GM12878 (cell line): ENCODE measurements around the gene HIVEP1. TPM values are rescaled to one million over a fixed set of nuclear protein-coding genes. Genes with fewer than 3 reads are reported as not detected.
A peak's percentile ranks its signal among the peaks of the same experiment; 100 is the strongest.

Experiments used
- ATAC-seq: fragments of 200-7000 bp; cut with Tn5 transposase; 3 replicates; pipeline ENCODE4 v1.9.1; 2020; ENCODE audit warnings: mild to moderate bottlenecking, moderate library complexity
- BruUV-seq: library from RNA; stranded (reverse); fragments of 400-500 nt; replicated peaks from 2 replicates; lab custom pipeline; 2021; lab: Mats Ljungman, UMichigan
- CTCF ChIA-PET: fragments of 300-600 bp; sonication (Branson Sonifier 250); formaldehyde crosslinking; extraction: SDS; loops from one replicate; lab custom pipeline; 2021; ENCODE audit warnings: inconsistent platforms; lab: Yijun Ruan, JAX
- POLR2A ChIA-PET: fragments of 350-600 bp; formaldehyde crosslinking; extraction: SDS; loops from one replicate; lab custom pipeline; 2021; ENCODE audit warnings: inconsistent platforms; lab: Charles Lee
- RAD21 ChIA-PET: fragments of 300-600 bp; sonication (Branson Sonifier 250); formaldehyde crosslinking; loops from one replicate; lab custom pipeline; 2023; ENCODE audit warnings: antibody characterized with exemption; ENCODE audit not compliant: unreplicated experiment; lab: Charles Lee
- SMC1A ChIA-PET: fragments of 300-600 bp; sonication (Branson Sonifier 250); formaldehyde crosslinking; loops from one replicate; lab custom pipeline; 2023; ENCODE audit not compliant: unreplicated experiment, uncharacterized antibody; lab: Charles Lee
- DNase-seq: peaks from one replicate; pipeline ENCODE4 v3.0.0-alpha.2; 2011; ENCODE audit warnings: low read depth, low spot score
- FAIRE-seq: peaks from 3 replicates; lab custom pipeline; 2011; peaks lifted over from hg19 to GRCh38; lab: Jason Lieb, UNC
- H2AFZ ChIP-seq: 2 replicates; pipeline ENCODE4 v1.6.0; 2011; ENCODE audit warnings: low read depth, low read length, control low read depth; ENCODE audit not compliant: control insufficient read depth
- H3K27ac ChIP-seq: 2 replicates; pipeline ENCODE4 v1.5.1; 2011; ENCODE audit warnings: control low read depth; ENCODE audit not compliant: control insufficient read depth, insufficient read depth
- H3K27me3 ChIP-seq, 2 experiments: replicated peaks in 1 of 2; 2 replicates each; pipeline versions ENCODE4 v1.6.0 to v1.6.1; 2011; ENCODE audit warnings: low read length in 1 of 2; ENCODE audit not compliant: control insufficient read depth in 2 of 2, insufficient read depth in 2 of 2
- H3K36me3 ChIP-seq, 2 experiments: 2 replicates each; pipeline ENCODE4 v1.5.1; 2011; ENCODE audit warnings: low read length in 1 of 2; ENCODE audit not compliant: control insufficient read depth in 2 of 2, insufficient read depth in 2 of 2
- H3K4me1 ChIP-seq: 2 replicates; pipeline ENCODE4 v1.6.1; 2011; ENCODE audit warnings: mild to moderate bottlenecking, low read length, moderate library complexity, mixed read lengths; ENCODE audit not compliant: control insufficient read depth, insufficient read depth
- H3K4me2 ChIP-seq: 2 replicates; pipeline ENCODE4 v1.6.0; 2011; ENCODE audit warnings: control low read depth; ENCODE audit not compliant: control insufficient read depth, insufficient read depth
- H3K4me3 ChIP-seq: fragments of 200-600 bp; sonication (generic); 2 replicates; pipeline ENCODE4 v1.5.1; 2016
- H3K79me2 ChIP-seq: 2 replicates; pipeline ENCODE4 v1.6.0; 2011; ENCODE audit warnings: low read length; ENCODE audit not compliant: control insufficient read depth, insufficient read depth
- H3K9ac ChIP-seq: 2 replicates; pipeline ENCODE4 v1.8.0; 2011; ENCODE audit warnings: low read length, control low read depth, mixed read lengths; ENCODE audit not compliant: control insufficient read depth, insufficient read depth
- H3K9me3 ChIP-seq: replicated peaks from 3 replicates; pipeline ENCODE4 v1.5.1; 2011; ENCODE audit warnings: mild to moderate bottlenecking, low read length; ENCODE audit not compliant: control insufficient read depth, insufficient read depth
- H4K20me1 ChIP-seq: 2 replicates; pipeline ENCODE4 v1.6.0; 2011; ENCODE audit not compliant: control insufficient read depth, insufficient read depth
- CBX3 ChIP-seq: fragments of 200-600 bp; sonication (generic); IDR thresholded peaks from 2 replicates; pipeline ENCODE4 v1.6.1; 2016; ENCODE audit warnings: low read depth, borderline replicate concordance
- CUX1 ChIP-seq: IDR thresholded peaks from 2 replicates; pipeline ENCODE4 v1.6.1; 2012; ENCODE audit warnings: improper control_type of control experiment, low read depth, low read length; ENCODE audit not compliant: insufficient replicate concordance
- HSF1 ChIP-seq: fragments of 150-350 bp; IDR thresholded peaks from 2 replicates; pipeline ENCODE4 v1.6.1; 2014; ENCODE audit warnings: mild to moderate bottlenecking, low read depth, low read length
- JUND ChIP-seq: IDR thresholded peaks from 2 replicates; pipeline ENCODE4 v1.6.1; 2012; ENCODE audit warnings: low read depth, mild to moderate bottlenecking, low read length, improper control_type of control experiment, moderate library complexity
- KAT2A ChIP-seq: conservative IDR thresholded peaks from 2 replicates; pipeline ENCODE4 v1.6.1; 2011; ENCODE audit warnings: low read depth, low read length; ENCODE audit not compliant: control insufficient read depth
- NFYA ChIP-seq: IDR thresholded peaks from 2 replicates; pipeline ENCODE4 v1.6.1; 2011; ENCODE audit warnings: low read depth, mild to moderate bottlenecking, low read length, improper control_type of control experiment, borderline replicate concordance
- NR2C2 ChIP-seq: IDR thresholded peaks from 2 replicates; pipeline ENCODE4 v1.6.1; 2011; ENCODE audit warnings: borderline replicate concordance, low read depth; ENCODE audit not compliant: control insufficient read depth, insufficient read length
- SIN3A ChIP-seq: IDR thresholded peaks from 2 replicates; pipeline ENCODE4 v1.6.1; 2012; ENCODE audit warnings: low read depth, low read length, improper control_type of control experiment
- WGBS: methylation state at CpG from one replicate; pipeline ENCODE4 v1.1.6; 2016; ENCODE audit warnings: low lambda C conversion rate; ENCODE audit not compliant: insufficient replicate concordance, insufficient coverage; ENCODE audit errors: missing lambda C conversion rate; 5-methylcytosine and 5-hydroxymethylcytosine counted together
- in situ Hi-C: fragments of 300-500 bp; cut with MboI; formaldehyde crosslinking; loops from 9 replicates; pipeline ENCODE4 v1.14.3; 2018; ENCODE audit warnings: mixed read lengths
- intact Hi-C: fragments of 100-400 bp; cut with micrococcal nuclease; formaldehyde crosslinking; loops from one replicate; pipeline ENCODE4 v1.14.2; 2022; ENCODE audit not compliant: unreplicated experiment
- polyA plus RNA-seq, 11 experiments: library from polyadenylated mRNA; depleted of rRNA in 4 of 11; unstranded in 6 of 11; stranded (reverse) in 5 of 11; fragments of >200 nt; fragmentation: Nextera tagmentation in 4 of 11; fragmentation: Illumina TruSeq in 1 of 11; extraction: Ambion mirVana in 4 of 11; extraction: Trizol in 1 of 11; gene quantifications; 1 replicate in 1 of 11; 2 replicates in 10 of 11; pipeline versions ENCODE4 v1.2.1 to v1.2.3, GENCODE V29; 2011 to 2016; ENCODE audit warnings: inconsistent platforms in 2 of 11, missing spikeins in 2 of 11, low read depth in 1 of 11
- total RNA-seq, 4 experiments: library from RNA; depleted of rRNA in 3 of 4; stranded (reverse); fragments of >200 nt in 3 of 4; fragmentation: Illumina TruSeq in 1 of 4; extraction: Trizol in 1 of 4; gene quantifications; 2 replicates each; pipeline versions ENCODE4 v1.2.1 to v1.2.3, GENCODE V29; 2013 to 2021

The HIVEP1 gene
- total and polyA plus RNA-seq, 10 of the 15 experiments (the other 5 are each of a cell fraction or from before 2014, with no cell fraction given) = 4.3 to 37.5 (median 21.6) TPM

GRCh38 chr6:12029979-12030737 is 18.0 kb downstream of the HIVEP1 start (continued):
- no peak for TF ChIP-seq SIN3A
- TF ChIP-seq NFYA = no peak
- no peak for TF ChIP-seq CBX3

GRCh38 chr6:12030993-12031550 is 19.0 kb downstream of the HIVEP1 start:
- H3K9me3 ChIP-seq = peaks cover 27% of the 10 kb centered on the region
- H2AFZ ChIP-seq = no peak overlapping the region
- intact Hi-C loops (no loop called here), in situ Hi-C loops (no loop called here)
- ATAC-seq (peak; percentile 79), FAIRE-seq (no peak), DNase-seq (no peak)
- ChIA-PET POLR2A (interaction anchor here (0.7 to 2.1 kb wide), 3 partner anchors 13 to 256 kb away, joined by 3 to 9 read pairs (median 3); no protein-coding TSS in a partner anchor), RAD21 (interaction anchor here (0.7 to 1.1 kb wide), 2 partner anchors 18 to 45 kb away, joined by 3 read pairs; no protein-coding TSS in a partner anchor), CTCF (interaction anchor here (0.8 to 1.3 kb wide), 2 partner anchors 18 to 45 kb away, joined by 3 to 5 read pairs; no protein-coding TSS in a partner anchor), SMC1A (interaction anchor here (0.8 to 1.6 kb wide), 6 partner anchors 8 to 1011 kb away, joined by 3 to 6 read pairs (median 4); no protein-coding TSS in a partner anchor)
- H3K36me3 ChIP-seq = peaks cover 1 to 16% of the 10 kb centered on the region in 2 experiments; a peak in 2 of 4 replicates
- H3K27ac ChIP-seq = peak overlapping the region; percentile 37; the same call in 1 of the 2 replicates
- TF ChIP-seq KAT2A (no peak), NR2C2 (no peak), HSF1 (no peak), CUX1 (no peak), JUND (no peak)
- H3K4me1 ChIP-seq = peaks cover 5% of the 10 kb centered on the region; the same call in 1 of the 2 replicates
- BruUV-seq = no TSS peak
- H3K4me3 ChIP-seq = no peak overlapping the region
- H3K79me2 ChIP-seq = peaks cover 92% of the 10 kb centered on the region
- no peak overlapping the region for H3K9ac ChIP-seq
- 33% methylated on average over 2 of the region's 2 CpGs for WGBS
- no peaks in the 10 kb centered on the region for H4K20me1 ChIP-seq
- peak overlapping the region; percentile 25; the same call in 1 of the 2 replicates for H3K4me2 ChIP-seq
- no peaks in the 10 kb centered on the region for H3K27me3 ChIP-seq
